Smooth muscle cell (in vitro differentiated cells): ENCODE measurements around the gene TMEM33. TPM values are rescaled to one million over a fixed set of nuclear protein-coding genes. Genes with fewer than 3 reads are reported as not detected.

Experiments
- polyA plus RNA-seq: library from polyadenylated mRNA; unstranded; fragments of >200 nt; fragmentation: Nextera tagmentation; extraction: Ambion mirVana; gene quantifications from 2 replicates; pipeline ENCODE4 v1.2.1, GENCODE V29; 2016
- small RNA-seq: library from RNA; depleted of rRNA; stranded (forward); fragments of <200 nt; gene quantifications from one replicate; pipeline ENCODE3, GENCODE V24; 2014
- total RNA-seq: library from RNA; depleted of rRNA; stranded (reverse); fragments of >200 nt; gene quantifications from 2 replicates; pipeline ENCODE4 v1.2.3, GENCODE V29; 2014

TMEM33 gene
- total and polyA plus RNA-seq, 2 experiments from 2014 or later, result 20.8 to 75.3 TPM

Small RNA genes lying within 50 kb of the gene (small RNA-seq; reads per million reads assigned to genes)
- not detected for gene AC108210.2

Other genes with a start within 250 kb of the TMEM33 start
- 3.1 TPM in 1 of 2 replicates, not detected in the other for gene PHOX2B, start 186.7 kb upstream of the TMEM33 start, total RNA-seq
- not detected in 2 replicates for gene PHOX2B, start 186.7 kb upstream of the TMEM33 start, polyA plus RNA-seq
- gene DCAF4L1, start 46.3 kb downstream of the TMEM33 start, total RNA-seq, result 0.31 and 0.40 TPM in 2 replicates
- gene DCAF4L1, start 46.3 kb downstream of the TMEM33 start, polyA plus RNA-seq, result 0.11 and 0.13 TPM in 2 replicates
- gene SLC30A9, start 55.1 kb downstream of the TMEM33 start, total RNA-seq, result 72.1 and 73.1 TPM in 2 replicates
- gene SLC30A9, start 55.1 kb downstream of the TMEM33 start, polyA plus RNA-seq, result 37.7 and 41.3 TPM in 2 replicates
- 0.04 TPM in 1 of 2 replicates, not detected in the other for gene BEND4, start 217.2 kb downstream of the TMEM33 start, total RNA-seq
- gene BEND4, start 217.2 kb downstream of the TMEM33 start, polyA plus RNA-seq, result 0.06 TPM in 1 of 2 replicates, not detected in the other